ENCODE results near the gene RHBDF1.

RHBDF1 gene

GRCh38 chr16:62968-63391 lies 9.5 kb downstream of the RHBDF1 start:
- no peak for DNase-seq (ENCODE audit: low read depth)
- H3K4me3 ChIP-seq (ENCODE audit: low read depth, low read length): no peak overlapping the region
- TF ChIP-seq CTCF (IDR thresholded peaks at IDR 0.05; ENCODE audit: low read depth, low read length, missing control alignments): no peak
- in situ Hi-C loops (cut with HindIII; ENCODE audit: low sequenced_read_pairs): no loop called here

GRCh38 chr16:62283-62967 lies 10.0 kb downstream of the RHBDF1 start:
- DNase-seq (ENCODE audit: low read depth): no peak
- in situ Hi-C loops (cut with HindIII; ENCODE audit: low sequenced_read_pairs): no loop called here

GRCh38 chr16:61879-62281 lies 10.6 kb downstream of the RHBDF1 start:
- H3K4me3 ChIP-seq (ENCODE audit: low read depth, low read length): no peak overlapping the region
- no peak for TF ChIP-seq CTCF (IDR thresholded peaks at IDR 0.05; ENCODE audit: low read depth, low read length, missing control alignments)
- in situ Hi-C loops (cut with HindIII; ENCODE audit: low sequenced_read_pairs): no loop called here
- DNase-seq (ENCODE audit: low read depth): no peak

More at GRCh38 chr16:62283-62967, 10.0 kb downstream of the RHBDF1 start:
- H3K4me3 ChIP-seq (ENCODE audit: low read depth, low read length): no peak overlapping the region
- no peak for TF ChIP-seq CTCF (IDR thresholded peaks at IDR 0.05; ENCODE audit: low read depth, low read length, missing control alignments)

- in situ Hi-C loops (cut with HindIII; ENCODE audit: low sequenced_read_pairs): no loop called here
- DNase-seq (ENCODE audit: low read depth): no peak
- H3K4me3 ChIP-seq (ENCODE audit: low read depth, low read length): no peak overlapping the region
- TF ChIP-seq CTCF (IDR thresholded peaks at IDR 0.05; ENCODE audit: low read depth, low read length, missing control alignments): no peak
Observed at GRCh38 chr16:60929-61878, 11.2 kb downstream of the RHBDF1 start.

- no peak overlapping the region for H3K4me3 ChIP-seq (ENCODE audit: low read depth, low read length)
- no peak for TF ChIP-seq CTCF (IDR thresholded peaks at IDR 0.05; ENCODE audit: low read depth, low read length, missing control alignments)
- in situ Hi-C loops (cut with HindIII; ENCODE audit: low sequenced_read_pairs): no loop called here
- DNase-seq (ENCODE audit: low read depth): no peak
Observed at GRCh38 chr16:60166-60565, 12.3 kb downstream of the RHBDF1 start.

GRCh38 chr16:59440-60059 lies 12.9 kb downstream of the RHBDF1 start:
- in situ Hi-C loops (cut with HindIII; ENCODE audit: low sequenced_read_pairs): no loop called here
- no peak for DNase-seq (ENCODE audit: low read depth)
- H3K4me3 ChIP-seq (ENCODE audit: low read depth, low read length): no peak overlapping the region
- no peak for TF ChIP-seq CTCF (IDR thresholded peaks at IDR 0.05; ENCODE audit: low read depth, low read length, missing control alignments)
